CD4-positive, alpha-beta T cell treated with Interleukin-4 for 4 hours (primary cell): Measurements from ENCODE around the gene ACACA.
"Not testable (repeated sequence)": the region's sequence is repeated elsewhere in the genome, so short reads cannot be mapped to it uniquely, and the experiment has no call there.

ENCODE experiments used
- DNase-seq: peaks from one replicate; pipeline ENCODE4 v3.0.0-alpha.2; 2020

ACACA gene

DNA sequence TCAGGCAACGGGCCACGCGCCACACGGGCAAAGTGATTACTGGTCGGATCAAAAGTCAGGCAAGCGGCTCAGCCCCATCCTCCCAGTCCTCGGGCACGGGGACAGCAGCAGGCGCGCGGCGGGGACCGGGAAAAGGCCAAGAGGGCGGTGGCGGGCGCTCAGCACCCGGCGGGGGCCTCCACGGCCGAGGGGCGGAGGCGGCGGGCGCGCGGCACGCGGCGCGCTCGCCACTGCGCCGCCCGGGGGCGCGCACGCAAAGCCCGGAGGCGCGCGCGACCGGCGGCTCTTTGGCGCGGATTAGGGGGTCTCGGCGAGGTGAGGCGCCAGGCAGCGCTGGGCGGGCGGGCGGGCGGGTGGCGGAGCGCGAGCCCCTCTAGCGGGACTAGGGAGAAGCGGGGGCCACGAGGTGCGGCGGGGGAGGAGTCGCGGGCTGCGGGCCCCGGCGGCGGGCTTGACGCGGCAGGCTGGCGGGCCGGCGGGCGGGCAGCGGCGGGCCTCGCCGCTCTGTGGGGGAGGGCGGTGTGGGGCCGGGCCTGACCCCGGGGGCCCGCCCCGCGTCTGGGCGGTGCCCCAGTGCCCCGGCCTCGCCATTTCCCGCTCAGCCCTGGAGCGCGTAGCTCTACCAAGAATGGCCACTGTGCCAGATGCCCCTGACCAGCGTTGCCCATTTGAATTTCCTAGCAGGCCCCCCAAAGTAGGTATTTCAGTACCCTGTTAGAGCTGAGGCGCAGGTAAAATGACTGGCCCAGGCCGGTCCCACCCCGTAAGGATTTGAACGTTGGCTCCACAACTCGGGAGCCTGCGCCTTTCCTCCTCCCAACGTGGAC lies at the start of gene ACACA, which contains the start of gene TADA2A:
Gene ACACA, minus strand, starts transcription at position 202 of the 827 bp plus-strand sequence. CDS start 537 bp downstream, outside the sequence.
Gene TADA2A, plus strand, starts transcription at position 252 of the 827 bp plus-strand sequence. CDS start 4,480 bp downstream, outside the sequence.
- DNase-seq: peak; percentile 62

- DNase-seq: no peak
These were observed 43.5 kb upstream of the ACACA start for GRCh38 chr17:37450112-37450511.

- DNase-seq: no peak
These were observed 41.0 kb upstream of the ACACA start for GRCh38 chr17:37447641-37448040.

GRCh38 chr17:37446027-37446426 lies 39.4 kb upstream of the ACACA start:
- DNase-seq: no peak

- DNase-seq: not testable (repeated sequence)
These were observed 34.9 kb upstream of the ACACA start for GRCh38 chr17:37441369-37442014.

- no peak for DNase-seq
These were observed 33.8 kb upstream of the ACACA start for GRCh38 chr17:37440424-37440823.

GRCh38 chr17:37438141-37438540 lies 31.5 kb upstream of the ACACA start:
- DNase-seq: no peak

DNA sequence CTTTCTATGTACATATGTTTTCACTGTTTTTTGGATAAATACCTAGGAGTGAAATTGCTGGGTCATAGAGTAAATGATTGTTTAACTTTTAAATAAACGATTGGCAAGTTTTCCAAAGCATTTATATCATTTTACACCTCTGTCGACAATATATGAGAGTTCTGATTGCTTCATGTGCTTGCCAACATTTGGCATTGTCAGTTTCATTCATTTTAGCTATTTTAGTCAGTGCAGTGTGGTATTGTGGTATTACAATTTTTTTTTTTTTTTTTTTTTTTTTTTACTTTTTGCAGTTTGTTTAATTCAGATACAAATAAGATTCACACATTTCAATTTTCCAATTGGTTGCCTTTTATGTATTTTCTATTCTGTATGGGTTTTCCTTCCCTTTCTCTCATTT lies 26.0 kb upstream of the ACACA start:
- DNase-seq: no peak

DNA sequence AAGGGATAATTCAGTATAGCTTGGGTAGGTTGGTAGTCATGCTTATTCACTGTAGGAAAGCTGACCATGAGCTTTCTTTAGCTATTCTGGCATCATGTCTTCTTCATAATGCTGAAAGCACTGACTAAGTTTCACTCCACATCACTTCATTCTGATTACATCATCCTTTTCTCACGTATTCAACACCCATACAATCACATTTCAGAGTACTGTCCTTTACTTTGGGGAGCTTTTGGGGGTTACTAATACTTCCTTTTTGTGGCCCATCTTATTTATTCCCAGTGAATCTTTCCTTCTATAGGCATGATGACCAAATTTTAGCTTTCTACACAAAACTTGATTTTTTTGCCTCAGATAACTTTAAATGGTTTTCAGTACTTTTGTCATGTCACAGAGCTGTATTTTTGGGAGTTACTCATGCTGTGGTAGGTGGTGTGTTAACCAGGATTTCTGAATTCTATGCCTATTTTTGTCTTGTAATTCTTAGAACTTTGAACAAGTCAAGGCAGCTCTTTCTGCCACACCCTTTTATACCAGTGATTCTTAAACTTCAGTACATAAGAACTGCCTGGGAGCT lies 23.5 kb upstream of the ACACA start:
- no peak for DNase-seq

GRCh38 chr17:37429453-37429852 lies 22.8 kb upstream of the ACACA start:
- DNase-seq: no peak

DNA sequence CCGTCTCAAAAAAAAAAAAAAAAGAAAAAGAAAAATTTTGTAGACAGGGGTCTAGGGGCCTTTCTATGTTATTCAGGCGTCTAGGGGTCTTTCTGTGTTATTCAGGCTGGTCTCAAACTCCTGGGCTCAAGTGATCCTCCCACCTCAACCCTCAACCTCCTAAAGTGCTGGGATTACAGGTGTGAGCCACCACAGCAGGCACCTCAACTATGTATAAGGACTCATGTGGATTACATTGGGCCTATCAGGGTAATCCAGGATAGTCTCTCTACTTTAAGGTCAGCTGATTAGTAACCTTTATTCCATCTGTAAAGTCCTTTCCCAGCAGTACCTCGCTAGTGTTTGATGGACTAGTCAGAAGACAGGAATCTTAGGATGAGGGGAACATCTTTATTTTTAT lies 22.4 kb upstream of the ACACA start:
- DNase-seq: no peak

DNA sequence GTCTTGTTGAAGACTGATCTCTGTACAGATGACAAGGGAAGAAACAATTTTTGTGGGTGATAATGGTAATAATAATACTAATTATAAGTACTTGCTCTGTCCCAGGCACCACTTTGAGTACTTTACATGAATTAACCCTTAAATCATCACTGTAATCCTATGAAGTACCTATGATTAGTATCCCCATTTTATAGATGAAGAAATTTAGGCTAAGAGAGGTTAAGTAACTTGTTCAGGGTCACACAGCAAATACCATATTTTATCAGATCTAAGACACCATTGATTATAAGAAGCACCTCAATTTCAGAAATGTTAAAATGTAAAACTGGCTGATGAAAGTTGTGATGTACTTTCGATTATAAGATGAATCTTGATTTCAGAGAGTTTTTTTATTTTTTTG lies 18.6 kb upstream of the ACACA start:
- no peak for DNase-seq

DNA sequence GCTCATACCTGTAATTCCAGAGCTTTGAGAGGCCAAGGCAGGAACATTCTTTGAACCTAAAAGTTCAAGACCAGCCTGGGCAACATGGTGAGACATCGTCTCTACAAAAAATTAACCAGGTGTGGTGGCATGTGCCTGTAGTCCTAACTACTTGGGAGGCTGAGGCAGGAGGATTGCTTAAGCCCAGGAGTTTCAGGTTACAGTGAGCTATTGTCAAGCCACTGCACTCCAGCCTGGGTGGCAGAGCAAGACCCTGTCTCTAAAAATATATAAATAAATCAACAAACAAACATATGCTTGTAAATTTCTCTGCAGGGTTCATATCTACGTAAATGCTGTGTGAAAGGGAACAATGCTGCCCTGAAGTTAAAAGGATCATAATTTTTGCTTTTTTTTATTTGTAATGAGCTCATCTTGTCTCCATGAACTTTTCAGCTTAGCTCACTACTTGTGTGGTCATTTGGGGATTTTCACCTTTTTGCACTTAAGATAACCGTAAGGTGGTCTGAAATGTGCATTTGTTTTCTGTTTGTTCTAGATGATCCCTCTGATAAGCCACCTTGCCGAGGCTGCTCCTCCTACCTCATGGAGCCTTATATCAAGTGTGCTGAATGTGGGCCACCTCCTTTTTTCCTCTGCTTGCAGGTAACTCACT lies 16.5 kb upstream of the ACACA start:
- no peak for DNase-seq

- no peak for DNase-seq
These were observed 11.2 kb upstream of the ACACA start for GRCh38 chr17:37417852-37418251.

DNA sequence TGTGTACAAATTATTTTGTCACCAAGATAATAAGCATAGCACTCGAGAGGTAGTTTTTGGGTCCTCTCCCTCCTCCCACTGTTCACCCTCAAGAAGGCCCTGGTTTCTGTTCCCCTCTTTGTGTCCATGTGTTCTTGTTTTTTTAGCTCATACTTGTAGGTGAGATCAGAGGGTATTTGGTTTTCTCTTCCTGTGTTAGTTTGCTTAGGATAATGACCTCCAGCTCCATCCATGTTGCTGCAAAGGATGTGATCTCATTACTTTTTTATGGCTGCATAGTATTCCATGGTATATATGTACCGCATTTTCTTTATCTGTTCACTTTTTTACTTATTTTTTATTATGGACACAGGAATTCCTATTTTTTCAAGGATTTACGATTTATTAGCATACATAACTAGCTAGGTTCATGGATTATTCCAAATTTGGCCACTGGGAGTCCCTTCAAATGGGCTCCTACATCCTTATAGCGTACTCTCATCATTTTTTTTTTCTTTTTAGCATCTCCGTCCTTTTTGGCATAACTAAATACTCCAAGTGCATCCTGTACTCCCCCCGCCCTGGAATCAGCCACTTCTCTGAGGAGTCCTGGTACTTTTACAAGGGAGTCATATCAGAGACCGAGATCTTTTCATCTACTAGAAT lies 7.4 kb upstream of the ACACA start:
- DNase-seq: no peak

DNA sequence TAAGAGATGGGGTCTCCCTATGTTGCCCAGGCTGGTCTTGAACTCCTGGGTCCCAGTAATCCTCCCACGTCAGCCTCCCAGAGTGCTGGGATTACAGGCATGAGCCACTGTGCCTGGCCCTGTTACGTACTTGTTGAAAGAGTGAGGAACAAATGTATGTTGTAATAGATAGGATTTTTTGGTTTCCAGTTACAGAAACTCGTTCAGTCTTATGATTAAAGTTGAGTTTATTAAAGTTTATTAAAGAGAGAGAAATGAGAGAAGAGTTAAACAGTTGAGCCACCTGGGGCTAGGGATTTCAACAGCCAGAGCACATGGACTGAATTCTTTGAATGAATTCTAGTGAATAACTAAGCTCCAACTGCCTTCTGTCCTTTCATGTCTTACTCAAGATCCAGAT lies 3.7 kb upstream of the ACACA start:
- no peak for DNase-seq

- DNase-seq: not testable (repeated sequence)
These were observed 1.5 kb upstream of the ACACA start for GRCh38 chr17:37408145-37408479.

DNA sequence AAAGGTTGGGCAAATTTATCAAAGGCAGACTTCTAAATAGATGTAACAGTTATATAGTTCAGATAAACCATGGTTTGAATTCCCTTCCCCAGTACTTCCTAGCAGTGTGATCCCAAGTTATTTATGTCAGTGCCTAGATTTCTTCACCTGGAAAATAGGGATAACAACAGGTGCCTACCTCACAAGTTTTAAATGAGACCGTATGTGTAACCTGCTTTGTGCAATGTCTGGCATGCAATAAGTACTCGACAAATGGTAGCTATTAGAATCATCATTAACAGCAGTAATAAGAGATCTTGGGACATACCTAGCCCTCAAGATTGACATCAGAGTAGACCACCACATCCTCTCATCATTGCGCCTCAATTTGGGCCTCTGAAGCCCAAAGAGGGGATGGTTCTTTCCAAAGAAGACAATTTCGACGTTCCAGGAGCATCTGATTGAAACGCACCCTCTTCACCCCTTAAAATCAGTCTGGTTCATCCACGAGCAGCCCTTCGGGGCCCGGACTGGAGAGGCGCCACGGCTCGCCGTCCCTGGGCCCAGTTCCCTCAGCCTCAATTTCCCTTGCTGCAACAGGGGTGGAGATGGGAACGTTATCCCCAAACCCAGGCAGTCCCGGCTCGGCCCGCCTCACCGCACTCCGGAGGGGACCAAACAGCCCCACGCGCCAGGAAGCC lies 541 bp downstream of the ACACA start:
- DNase-seq: no peak

GRCh38 chr17:37405522-37405921 lies 1.1 kb downstream of the ACACA start:
- not testable (repeated sequence) for DNase-seq

DNA sequence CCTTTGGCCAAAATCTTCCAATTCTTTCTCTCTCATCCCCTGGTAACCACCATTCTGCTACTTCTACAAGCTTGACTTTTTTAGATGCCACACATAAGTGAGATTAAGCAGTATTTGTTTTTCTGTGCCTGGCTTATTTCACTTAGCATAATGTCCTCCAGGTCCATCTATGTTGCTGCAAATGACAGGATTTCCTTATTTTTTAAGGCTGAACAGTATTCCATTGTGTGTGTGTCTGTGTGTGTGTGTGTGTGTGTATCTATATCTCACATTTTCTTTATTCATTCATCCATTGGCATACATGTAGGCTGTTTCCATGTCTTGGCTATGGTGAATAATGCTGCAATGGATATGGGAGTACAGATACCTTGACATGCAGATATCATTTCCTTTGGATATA lies 6.1 kb downstream of the ACACA start:
- no peak for DNase-seq

DNA sequence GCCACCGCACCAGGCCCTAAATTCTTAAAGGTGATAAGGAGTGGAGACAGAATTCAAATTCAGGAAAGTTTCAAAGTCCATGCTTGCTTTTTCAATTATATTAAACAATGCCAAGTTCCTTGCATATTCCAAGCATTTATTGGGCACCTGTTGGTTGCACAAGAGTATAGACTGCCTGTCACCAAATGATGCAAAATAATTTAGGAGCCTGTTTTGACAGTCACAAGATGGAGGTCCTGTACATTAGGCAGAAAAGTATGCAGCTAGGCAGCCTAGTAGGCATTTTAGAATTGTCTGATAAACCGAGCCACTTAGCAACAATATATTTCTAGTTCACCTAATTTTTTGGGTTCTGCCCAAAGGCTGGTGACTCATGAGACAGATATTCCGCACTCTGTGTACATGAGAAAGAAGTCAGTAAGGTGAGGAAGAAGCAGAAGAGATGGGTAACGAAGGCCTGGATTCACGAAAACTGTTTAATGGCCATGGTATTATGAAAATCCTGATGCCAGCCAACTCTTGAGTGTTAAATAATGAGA lies 7.3 kb downstream of the ACACA start:
- no peak for DNase-seq

GRCh38 chr17:37393352-37393751 lies 13.3 kb downstream of the ACACA start:
- DNase-seq: no peak
